ENCODE results near the gene TP53. TPM values are rescaled to one million over a fixed set of nuclear protein-coding genes. Genes with fewer than 3 reads are reported as not detected.

Gene TP53
- total and polyA plus RNA-seq, 9 of the 15 experiments (the other 6 are each of a cell fraction or from before 2014, with no cell fraction given) = 2.8 to 14.0 (median 7.1) TPM

GRCh38 chr17:7686222-7687071, 843 bp downstream of the TP53 start (continued):
- TF ChIP-seq ZBTB11 (CRISPR knock-in tag; IDR thresholded peaks at IDR 0.05) (peak in 1 of 3 experiments; percentile 11; a peak in 1 of 6 replicates), ASH1L (IDR thresholded peaks at IDR 0.05; ENCODE audit: borderline replicate concordance, low read depth, partially characterized antibody) (peak; percentile 90), BACH1 (tag; IDR thresholded peaks at IDR 0.05) (no peak), BHLHE40 (IDR thresholded peaks at IDR 0.05; ENCODE audit: low read length) (peak; percentile 84), HNRNPL (IDR thresholded peaks at IDR 0.05; ENCODE audit: low read depth, low read length) (no peak), RBM25 (IDR thresholded peaks at IDR 0.05; ENCODE audit: low read depth, low read length, severe bottlenecking) (no peak), POLR2G (IDR thresholded peaks at IDR 0.05; ENCODE audit: low read depth, low read length) (peak; percentile 59), ZNF3 (CRISPR knock-in tag; IDR thresholded peaks at IDR 0.05) (no peak), RAD21 (CRISPR knock-in tag; conservative IDR thresholded peaks at IDR 0.05 in 1 of 2, IDR thresholded peaks at IDR 0.05 in 1 of 2) (no peak), HOXB6 (CRISPR knock-in tag; IDR thresholded peaks at IDR 0.05; ENCODE audit: borderline replicate concordance) (no peak)
- TF ChIP-seq, protein P1, sequence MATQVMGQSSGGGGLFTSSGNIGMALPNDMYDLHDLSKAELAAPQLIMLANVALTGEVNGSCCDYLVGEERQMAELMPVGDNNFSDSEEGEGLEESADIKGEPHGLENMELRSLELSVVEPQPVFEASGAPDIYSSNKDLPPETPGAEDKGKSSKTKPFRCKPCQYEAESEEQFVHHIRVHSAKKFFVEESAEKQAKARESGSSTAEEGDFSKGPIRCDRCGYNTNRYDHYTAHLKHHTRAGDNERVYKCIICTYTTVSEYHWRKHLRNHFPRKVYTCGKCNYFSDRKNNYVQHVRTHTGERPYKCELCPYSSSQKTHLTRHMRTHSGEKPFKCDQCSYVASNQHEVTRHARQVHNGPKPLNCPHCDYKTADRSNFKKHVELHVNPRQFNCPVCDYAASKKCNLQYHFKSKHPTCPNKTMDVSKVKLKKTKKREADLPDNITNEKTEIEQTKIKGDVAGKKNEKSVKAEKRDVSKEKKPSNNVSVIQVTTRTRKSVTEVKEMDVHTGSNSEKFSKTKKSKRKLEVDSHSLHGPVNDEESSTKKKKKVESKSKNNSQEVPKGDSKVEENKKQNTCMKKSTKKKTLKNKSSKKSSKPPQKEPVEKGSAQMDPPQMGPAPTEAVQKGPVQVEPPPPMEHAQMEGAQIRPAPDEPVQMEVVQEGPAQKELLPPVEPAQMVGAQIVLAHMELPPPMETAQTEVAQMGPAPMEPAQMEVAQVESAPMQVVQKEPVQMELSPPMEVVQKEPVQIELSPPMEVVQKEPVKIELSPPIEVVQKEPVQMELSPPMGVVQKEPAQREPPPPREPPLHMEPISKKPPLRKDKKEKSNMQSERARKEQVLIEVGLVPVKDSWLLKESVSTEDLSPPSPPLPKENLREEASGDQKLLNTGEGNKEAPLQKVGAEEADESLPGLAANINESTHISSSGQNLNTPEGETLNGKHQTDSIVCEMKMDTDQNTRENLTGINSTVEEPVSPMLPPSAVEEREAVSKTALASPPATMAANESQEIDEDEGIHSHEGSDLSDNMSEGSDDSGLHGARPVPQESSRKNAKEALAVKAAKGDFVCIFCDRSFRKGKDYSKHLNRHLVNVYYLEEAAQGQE (IDR thresholded peaks at IDR 0.05; ENCODE audit: borderline replicate concordance) = no peak
- TF ChIP-seq, protein P1 (CRISPR knock-in tag; IDR thresholded peaks at IDR 0.05; ENCODE audit: low read depth) = no peak
